Cardiac muscle cell (in vitro differentiated cells and primary cell): ENCODE results near the gene SLC25A26. TPM values are rescaled to one million over a fixed set of nuclear protein-coding genes. Genes with fewer than 3 reads are reported as not detected.

Source experiments
- DNase-seq, 2 donors: peaks; one replicate each; pipeline versions ENCODE4 v3.0.0 to v3.0.0-alpha.2; 2010 to 2017; ENCODE audit warnings: low read depth in 1 of 2, low spot score in 1 of 2
- H3K27ac ChIP-seq: fragments of 200-600 bp; sonication (generic); 2 replicates; pipeline ENCODE4 v1.5.1; 2016
- H3K27me3 ChIP-seq: fragments of 200-600 bp; sonication (generic); 2 replicates; pipeline ENCODE4 v1.6.0; 2016; ENCODE audit warnings: control low read depth
- H3K36me3 ChIP-seq: fragments of 200-600 bp; sonication (generic); 2 replicates; pipeline ENCODE4 v1.5.1; 2016; ENCODE audit warnings: control low read depth
- H3K4me1 ChIP-seq: fragments of 200-600 bp; sonication (generic); 2 replicates; pipeline ENCODE4 v1.8.1; 2017; ENCODE audit warnings: low read depth, mild to moderate bottlenecking, mixed run types
- H3K4me3 ChIP-seq: fragments of 200-600 bp; sonication (generic); 2 replicates; pipeline ENCODE4 v1.5.1; 2016; ENCODE audit warnings: mild to moderate bottlenecking
- H3K9me3 ChIP-seq: fragments of 200-600 bp; sonication (generic); 2 replicates; pipeline ENCODE4 v1.5.1; 2017; ENCODE audit warnings: low read depth, mild to moderate bottlenecking, control low read depth
- CTCF ChIP-seq: IDR thresholded peaks from 2 replicates; pipeline ENCODE4 v1.5.1; 2012; ENCODE audit warnings: low read depth, mild to moderate bottlenecking, low read length
- polyA plus RNA-seq: library from polyadenylated mRNA; unstranded; fragments of >200 nt; fragmentation: Nextera tagmentation; extraction: Ambion mirVana; gene quantifications from 2 replicates; pipeline ENCODE4 v1.2.1, GENCODE V29; 2016
- total RNA-seq: library from RNA; depleted of rRNA; stranded (reverse); fragments of >200 nt; gene quantifications from 2 replicates; pipeline ENCODE4 v1.2.3, GENCODE V29; 2016

Gene SLC25A26
- total and polyA plus RNA-seq, 2 experiments from 2014 or later = 22.2 to 41.2 TPM

GRCh38 chr3:66237552-66237951 lies 16.8 kb downstream of the SLC25A26 start:
- no peak overlapping the region for H3K4me3 ChIP-seq
- TF ChIP-seq CTCF = no peak
- H3K36me3 ChIP-seq = peaks cover 2% of the 10 kb centered on the region
- H3K9me3 ChIP-seq = no peaks in the 10 kb centered on the region
- H3K27ac ChIP-seq = no peak overlapping the region
- no peak for DNase-seq
- no peaks in the 10 kb centered on the region for H3K4me1 ChIP-seq
- no peaks in the 10 kb centered on the region for H3K27me3 ChIP-seq

- no peaks in the 10 kb centered on the region for H3K27me3 ChIP-seq
- H3K4me1 ChIP-seq = no peaks in the 10 kb centered on the region
- H3K36me3 ChIP-seq = peaks cover 2% of the 10 kb centered on the region
- no peaks in the 10 kb centered on the region for H3K9me3 ChIP-seq
- DNase-seq = no peak
- no peak overlapping the region for H3K27ac ChIP-seq
- H3K4me3 ChIP-seq = no peak overlapping the region
- TF ChIP-seq CTCF = no peak
These were observed 18.8 kb downstream of the SLC25A26 start for GRCh38 chr3:66239513-66240123.

- Histone ChIP-seq H3K36me3 (peaks cover 2% of the 10 kb centered on the region), H3K4me1 (no peaks in the 10 kb centered on the region), H3K4me3 (no peak overlapping the region), H3K27ac (no peak overlapping the region), H3K27me3 (no peaks in the 10 kb centered on the region), H3K9me3 (no peaks in the 10 kb centered on the region)
- DNase-seq = no peak
- no peak for TF ChIP-seq CTCF
These were observed 20.7 kb downstream of the SLC25A26 start for GRCh38 chr3:66241466-66241865.

- TF ChIP-seq CTCF = no peak
These were observed 22.1 kb downstream of the SLC25A26 start for GRCh38 chr3:66242788-66243464.

GRCh38 chr3:66248641-66249040 lies 27.8 kb downstream of the SLC25A26 start:
- H3K27ac ChIP-seq = no peak overlapping the region
- no peak for TF ChIP-seq CTCF
- no peaks in the 10 kb centered on the region for H3K36me3 ChIP-seq
- no peak overlapping the region for H3K4me3 ChIP-seq
- H3K27me3 ChIP-seq = no peaks in the 10 kb centered on the region
- no peaks in the 10 kb centered on the region for H3K9me3 ChIP-seq
- H3K4me1 ChIP-seq = no peaks in the 10 kb centered on the region
- no peak for DNase-seq

More at GRCh38 chr3:66242788-66243464, 22.1 kb downstream of the SLC25A26 start:
- Histone ChIP-seq H3K4me1 (no peaks in the 10 kb centered on the region), H3K27ac (no peak overlapping the region), H3K36me3 (peaks cover 2% of the 10 kb centered on the region), H3K4me3 (no peak overlapping the region), H3K27me3 (no peaks in the 10 kb centered on the region), H3K9me3 (no peaks in the 10 kb centered on the region)
- no peak for DNase-seq
